Head of caudate nucleus (tissue), 42 donors: ENCODE results near the gene ACBD3.

Experiments
- DNase-seq, 42 donors: peaks; one replicate each; pipeline versions ENCODE4 v3.0.0 to v3.0.0-alpha.2; 2020 to 2021; ENCODE audit warnings: mixed read lengths in 7 of 42
- intact Hi-C: fragments of 100-400 bp; cut with DNase I; formaldehyde crosslinking; loops from one replicate; pipeline ENCODE4 v1.15.0; 2022

The ACBD3 gene

GRCh38 chr1:226148121-226148648 lies 38.4 kb downstream of the ACBD3 start:
- intact Hi-C loops: no loop called here
- DNase-seq: no peak

DNA sequence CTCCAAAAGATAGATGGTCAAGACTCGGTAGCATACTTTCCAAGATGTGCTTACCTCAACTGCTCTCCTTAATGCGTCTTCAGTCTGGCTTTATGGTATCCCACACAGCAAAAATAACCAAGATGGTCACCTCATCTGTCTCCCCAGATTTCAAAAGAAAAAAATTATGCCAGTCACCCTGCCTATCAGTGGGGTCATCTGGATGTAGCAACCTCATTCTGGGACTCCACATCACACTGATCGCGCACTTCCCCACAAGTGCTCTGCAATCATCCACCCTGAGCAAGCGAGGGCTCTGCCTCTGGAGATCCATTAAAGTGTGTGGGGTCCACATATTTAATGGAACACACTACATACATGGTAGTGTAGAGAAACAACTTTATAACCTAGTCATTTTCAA lies 42.5 kb downstream of the ACBD3 start:
- peak in 1 of 42 donors; percentile 18 for DNase-seq
- intact Hi-C loops: no loop called here

DNA sequence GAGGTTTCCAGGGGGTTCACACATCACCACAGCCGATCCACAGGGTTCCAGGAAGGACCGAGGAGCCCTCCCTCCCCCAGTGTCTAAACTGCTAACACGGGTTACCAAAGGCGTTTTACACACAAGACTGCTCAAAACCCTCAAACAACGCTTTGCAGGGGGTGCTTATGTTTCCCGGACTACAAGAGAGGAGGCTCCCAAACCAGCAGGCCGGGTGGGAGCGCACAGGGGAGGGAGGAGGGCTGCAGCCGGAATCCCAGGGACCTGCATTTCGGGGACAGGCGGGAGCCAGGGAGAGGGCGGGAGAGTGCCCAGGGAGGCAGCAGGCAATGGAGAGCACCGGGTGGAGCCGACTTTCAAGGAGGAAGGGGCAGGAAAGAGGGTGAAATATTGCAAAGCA lies 50.8 kb downstream of the ACBD3 start:
- peak in 3 of 42 donors; percentile 3 to 20 (median 17) for DNase-seq
- intact Hi-C loops: no loop called here

- peak in 4 of 42 donors; percentile 8 to 37 (median 23) for DNase-seq
- intact Hi-C loops: no loop called here
Measured at GRCh38 chr1:226135059-226135651, 51.4 kb downstream of the ACBD3 start.

DNA sequence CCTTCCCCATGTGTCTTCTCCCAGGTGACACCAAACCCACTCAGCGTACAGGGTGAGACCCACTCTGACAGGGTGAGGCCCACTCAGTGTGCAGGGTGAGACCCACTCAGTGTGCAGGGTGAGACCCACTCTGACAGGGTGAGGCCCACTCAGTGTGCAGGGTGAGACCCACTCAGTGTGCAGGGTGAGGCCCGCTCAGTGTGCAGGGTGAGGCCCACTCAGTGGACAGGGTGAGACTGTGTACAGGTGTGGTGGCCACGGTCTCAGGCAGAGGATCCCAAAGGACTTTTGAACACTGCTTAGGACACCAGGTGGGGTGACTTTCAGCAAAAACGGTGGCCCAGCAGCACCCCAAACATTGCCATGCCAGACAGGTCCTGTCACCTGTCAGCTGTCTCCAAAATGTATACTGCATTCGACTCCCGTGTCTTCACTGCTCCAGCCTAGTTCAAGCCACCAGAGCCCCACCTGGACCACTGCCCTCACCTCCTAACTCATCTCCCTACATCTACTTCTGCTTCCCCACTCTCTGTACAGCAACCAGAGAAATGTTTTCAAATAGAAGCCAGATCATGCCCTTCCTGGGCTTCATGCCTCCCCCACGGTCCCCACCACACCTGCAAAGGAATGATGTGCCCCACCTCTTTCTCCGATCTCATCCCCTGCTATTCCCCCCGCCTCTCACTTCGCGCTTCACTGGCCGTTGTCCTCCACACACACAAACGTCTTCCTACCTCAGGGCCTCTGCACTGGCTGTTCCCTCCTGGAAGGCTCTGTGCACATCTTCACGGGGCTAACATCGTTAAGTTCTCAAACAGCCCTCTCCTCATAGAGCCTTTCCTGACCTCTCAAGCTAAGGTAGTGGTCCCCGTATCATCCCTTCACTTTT lies 52.1 kb downstream of the ACBD3 start:
- peak in 5 of 42 donors; percentile 1 to 25 (median 4) for DNase-seq
- intact Hi-C loops: no loop called here

GRCh38 chr1:226133504-226134123 lies 52.9 kb downstream of the ACBD3 start:
- peak in 3 of 42 donors; percentile 6 to 12 (median 9) for DNase-seq
- intact Hi-C loops: no loop called here

- peak in 3 of 42 donors; percentile 2 to 22 (median 3) for DNase-seq
- intact Hi-C loops: no loop called here
Measured at GRCh38 chr1:226132728-226133503, 53.6 kb downstream of the ACBD3 start.

DNA sequence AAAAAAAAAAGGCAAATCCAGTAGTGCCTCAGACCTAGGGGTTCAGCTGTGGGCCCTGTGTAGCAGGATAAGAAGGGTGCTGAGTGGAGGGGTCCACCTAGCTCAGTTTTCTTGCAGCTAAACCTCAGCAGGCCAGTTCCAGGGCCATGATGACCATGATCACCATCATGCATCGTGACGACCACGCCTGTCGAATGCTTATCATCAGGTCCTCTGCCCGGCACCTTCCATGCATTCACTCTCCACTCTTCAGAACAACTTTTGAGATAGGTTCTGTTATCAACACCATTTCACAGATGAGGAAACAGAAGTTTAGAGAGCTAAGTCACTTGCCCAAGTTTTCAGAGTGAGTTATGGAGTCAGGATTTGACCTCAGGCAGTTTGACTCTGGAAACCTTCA lies 54.9 kb downstream of the ACBD3 start:
- intact Hi-C loops: no loop called here
- no peak for DNase-seq

DNA sequence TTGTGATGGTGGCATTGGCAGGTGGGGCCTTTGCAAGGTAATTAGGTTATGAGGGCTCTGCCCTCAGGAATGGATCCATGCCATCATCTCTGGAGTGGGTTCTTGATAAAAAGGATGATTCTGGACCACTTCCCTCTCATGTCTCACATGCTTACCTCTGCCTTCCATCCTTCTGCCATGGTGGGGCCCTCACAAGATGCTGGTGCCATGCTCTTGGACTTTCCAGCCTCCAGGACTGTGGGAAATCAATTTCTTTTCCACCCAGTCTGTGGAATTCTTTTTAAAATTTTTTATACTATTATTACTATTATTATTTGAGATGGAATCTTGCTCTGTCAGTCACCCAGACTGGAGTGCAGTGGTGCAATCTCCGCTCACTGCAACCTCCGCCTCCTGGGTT lies 57.3 kb downstream of the ACBD3 start:
- intact Hi-C loops: loop anchor here (10.0 kb wide), 2 partner anchors 56 to 206 kb away; partner anchors contain the start of gene ACBD3
- DNase-seq: no peak

DNA sequence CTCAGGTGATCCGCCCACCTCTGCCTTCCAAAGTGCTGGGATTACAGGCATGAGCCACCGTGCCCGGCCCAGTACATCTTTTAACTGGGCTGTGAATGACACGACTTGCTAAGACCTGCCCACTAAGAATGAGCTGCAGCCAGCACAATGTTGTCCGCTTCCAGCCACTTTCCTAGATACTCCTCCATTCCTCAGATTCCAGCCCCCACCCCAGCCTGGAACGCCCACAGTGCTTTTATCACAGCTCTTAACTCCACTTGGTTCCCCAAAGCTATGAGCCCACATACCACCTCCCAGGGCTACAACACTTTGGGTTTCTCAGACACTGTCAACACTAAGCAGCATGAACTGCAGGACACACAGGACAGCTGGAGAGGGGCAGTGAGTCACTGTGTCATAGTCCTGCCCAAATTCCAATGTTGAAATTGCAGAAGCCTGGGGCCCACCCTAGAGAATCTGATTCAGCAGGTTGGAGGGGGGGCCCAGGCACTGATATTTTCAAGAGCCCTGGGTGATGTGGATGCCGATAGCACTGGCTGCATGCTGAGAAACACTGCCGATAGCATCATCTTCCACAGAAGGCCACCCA lies 58.0 kb downstream of the ACBD3 start:
- peak in 5 of 42 donors; percentile 0 to 34 (median 8) for DNase-seq
- intact Hi-C loops: loop anchor here (10.0 kb wide), 2 partner anchors 56 to 206 kb away; partner anchors contain the start of gene ACBD3

- DNase-seq: peak in 1 of 42 donors; percentile 25
- intact Hi-C loops: loop anchor here (10.0 kb wide), 2 partner anchors 58 to 208 kb away; partner anchors contain the start of gene ACBD3
Measured at GRCh38 chr1:226126824-226127569, 59.5 kb downstream of the ACBD3 start.

DNA sequence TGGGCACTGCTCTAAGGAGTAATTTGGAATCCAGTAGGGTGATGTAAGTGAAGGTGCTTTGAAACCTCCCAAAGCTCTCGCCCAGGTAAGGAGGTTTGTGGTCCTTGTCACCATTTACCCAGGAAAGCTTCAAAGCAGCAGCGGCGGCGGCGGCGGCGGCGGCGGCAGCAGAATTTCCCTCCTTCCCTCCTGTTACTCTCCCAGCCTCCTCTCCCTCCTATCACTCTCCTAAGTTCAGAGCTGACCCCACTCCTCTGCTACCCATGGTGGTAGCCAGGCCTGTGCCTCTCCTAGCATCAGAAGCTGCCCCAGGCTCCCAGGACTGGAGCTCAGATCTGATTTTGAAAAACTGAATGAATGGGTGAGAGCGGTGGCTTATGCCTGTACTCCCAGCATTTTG lies 60.7 kb downstream of the ACBD3 start:
- intact Hi-C loops: loop anchor here (10.0 kb wide), 2 partner anchors 59 to 209 kb away; partner anchors contain the start of gene ACBD3
- no peak for DNase-seq

DNA sequence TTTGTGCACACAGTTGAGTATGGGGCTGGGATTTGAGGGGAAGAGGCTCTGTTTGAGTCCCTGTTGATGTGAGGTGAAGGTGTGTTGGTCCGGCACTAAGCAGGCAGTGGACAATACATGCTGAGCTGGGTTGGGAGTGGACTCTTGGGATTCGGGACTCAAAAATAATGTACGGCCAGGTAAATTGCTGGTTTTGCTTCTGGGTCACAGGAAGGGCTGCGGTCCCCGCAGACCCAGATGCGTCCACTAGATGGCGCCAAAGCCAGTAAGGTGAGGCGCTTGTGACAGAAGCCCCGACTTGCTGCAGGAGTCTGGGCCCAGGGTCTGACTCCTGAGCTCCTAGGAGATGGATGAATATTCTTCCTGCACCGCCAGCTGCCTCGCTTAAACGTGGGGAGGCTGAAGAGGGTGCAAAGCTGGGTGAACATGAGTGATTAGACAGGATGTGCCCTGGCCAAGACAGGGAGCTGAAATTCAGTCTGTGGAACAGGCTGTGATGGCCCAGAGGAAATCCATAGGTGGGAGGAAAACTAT lies 61.4 kb downstream of the ACBD3 start:
- DNase-seq: peak; percentile 59 to 96 (median 90)
- intact Hi-C loops: loop anchor here (10.0 kb wide), 2 partner anchors 60 to 210 kb away; partner anchors contain the start of gene ACBD3

GRCh38 chr1:226123591-226124471 lies 62.7 kb downstream of the ACBD3 start:
- intact Hi-C loops: loop anchor here (5.0 to 10.0 kb wide), 4 partner anchors 61 to 211 kb away; partner anchors contain the start of genes ACBD3, H3-3A and SDE2
- DNase-seq: peak in 1 of 42 donors; percentile 5

GRCh38 chr1:226123212-226123560 lies 63.4 kb downstream of the ACBD3 start:
- intact Hi-C loops: loop anchor here (5.0 to 10.0 kb wide), 4 partner anchors 61 to 212 kb away; partner anchors contain the start of genes ACBD3, H3-3A and SDE2
- no peak for DNase-seq
